ENCODE results near the gene OR2H2. TPM values are rescaled to one million over a fixed set of nuclear protein-coding genes. Genes with fewer than 3 reads are reported as not detected.

OR2H2 gene
- total RNA-seq, 3 donors from 2014 or later, result not detected

- H3K9me3 ChIP-seq, result no peaks in the 10 kb centered on the region
Measured at GRCh38 chr6:29566856-29567255, 18.1 kb upstream of the OR2H2 start.

GRCh38 chr6:29567541-29567940 lies 17.4 kb upstream of the OR2H2 start:
- peaks cover 0 to 4% of the 10 kb centered on the region in 2 donors for H3K27me3 ChIP-seq
- intact Hi-C loops (cut with DNase I; ENCODE audit: low total_unique reads), result no loop called here
- DNase-seq (ENCODE audit: low spot score in 2 of 2), result no peak
- H3K36me3 ChIP-seq, result no peaks in the 10 kb centered on the region
- H3K4me3 ChIP-seq, result no peak overlapping the region
- no peaks in the 10 kb centered on the region for H3K4me1 ChIP-seq
- no peaks in the 10 kb centered on the region for H3K9me3 ChIP-seq
- H3K27ac ChIP-seq, result no peak overlapping the region
- TF ChIP-seq POLR2A (IDR thresholded peaks at IDR 0.05) (no peak), CTCF (IDR thresholded peaks at IDR 0.05) (no peak), POLR2AphosphoS5 (IDR thresholded peaks at IDR 0.05) (no peak)

More at GRCh38 chr6:29566856-29567255, 18.1 kb upstream of the OR2H2 start:
- Histone ChIP-seq H3K4me1 (no peaks in the 10 kb centered on the region), H3K36me3 (no peaks in the 10 kb centered on the region), H3K27me3 (peaks cover 0 to 4% of the 10 kb centered on the region in 2 donors), H3K27ac (no peak overlapping the region), H3K4me3 (no peak overlapping the region)
- intact Hi-C loops (cut with DNase I; ENCODE audit: low total_unique reads), result no loop called here
- TF ChIP-seq POLR2AphosphoS5 (IDR thresholded peaks at IDR 0.05), result no peak
- TF ChIP-seq CTCF (IDR thresholded peaks at IDR 0.05), result no peak
- no peak for TF ChIP-seq POLR2A (IDR thresholded peaks at IDR 0.05)
- DNase-seq (ENCODE audit: low spot score in 2 of 2), result no peak

GRCh38 chr6:29567991-29568390 lies 16.9 kb upstream of the OR2H2 start:
- Histone ChIP-seq H3K4me1 (no peaks in the 10 kb centered on the region), H3K27me3 (peaks cover 0 to 4% of the 10 kb centered on the region in 2 donors), H3K36me3 (no peaks in the 10 kb centered on the region), H3K9me3 (no peaks in the 10 kb centered on the region), H3K4me3 (no peak overlapping the region), H3K27ac (no peak overlapping the region)
- DNase-seq (ENCODE audit: low spot score in 2 of 2), result no peak
- intact Hi-C loops (cut with DNase I; ENCODE audit: low total_unique reads), result no loop called here
- TF ChIP-seq CTCF (IDR thresholded peaks at IDR 0.05) (no peak), POLR2A (IDR thresholded peaks at IDR 0.05) (no peak), POLR2AphosphoS5 (IDR thresholded peaks at IDR 0.05) (no peak)

- Histone ChIP-seq H3K27ac (no peak overlapping the region), H3K4me1 (no peaks in the 10 kb centered on the region), H3K36me3 (no peaks in the 10 kb centered on the region), H3K27me3 (no peaks in the 10 kb centered on the region), H3K4me3 (no peak overlapping the region), H3K9me3 (no peaks in the 10 kb centered on the region)
- intact Hi-C loops (cut with DNase I; ENCODE audit: low total_unique reads), result no loop called here
- TF ChIP-seq CTCF (IDR thresholded peaks at IDR 0.05) (no peak), POLR2AphosphoS5 (IDR thresholded peaks at IDR 0.05) (no peak), POLR2A (IDR thresholded peaks at IDR 0.05) (no peak)
- no peak for DNase-seq (ENCODE audit: low spot score in 2 of 2)
Measured at GRCh38 chr6:29576056-29576455, 8.9 kb upstream of the OR2H2 start.

- TF ChIP-seq CTCF (IDR thresholded peaks at IDR 0.05) (no peak), POLR2A (IDR thresholded peaks at IDR 0.05) (no peak), POLR2AphosphoS5 (IDR thresholded peaks at IDR 0.05) (no peak)
- H3K4me1 ChIP-seq, result no peaks in the 10 kb centered on the region
- no peak for DNase-seq (ENCODE audit: low spot score in 2 of 2)
- no peaks in the 10 kb centered on the region for H3K27me3 ChIP-seq
- intact Hi-C loops (cut with DNase I; ENCODE audit: low total_unique reads), result no loop called here
- H3K9me3 ChIP-seq, result no peaks in the 10 kb centered on the region
- no peaks in the 10 kb centered on the region for H3K36me3 ChIP-seq
- H3K4me3 ChIP-seq, result no peak overlapping the region
- no peak overlapping the region for H3K27ac ChIP-seq
Measured at GRCh38 chr6:29577544-29577943, 7.4 kb upstream of the OR2H2 start.
